ENCODE measurements around the gene CDH23. TPM values are rescaled to one million over a fixed set of nuclear protein-coding genes. Genes with fewer than 3 reads are reported as not detected.

CDH23 gene
- polyA plus RNA-seq, 1 donor from 2014 or later = 6.6 TPM

DNA sequence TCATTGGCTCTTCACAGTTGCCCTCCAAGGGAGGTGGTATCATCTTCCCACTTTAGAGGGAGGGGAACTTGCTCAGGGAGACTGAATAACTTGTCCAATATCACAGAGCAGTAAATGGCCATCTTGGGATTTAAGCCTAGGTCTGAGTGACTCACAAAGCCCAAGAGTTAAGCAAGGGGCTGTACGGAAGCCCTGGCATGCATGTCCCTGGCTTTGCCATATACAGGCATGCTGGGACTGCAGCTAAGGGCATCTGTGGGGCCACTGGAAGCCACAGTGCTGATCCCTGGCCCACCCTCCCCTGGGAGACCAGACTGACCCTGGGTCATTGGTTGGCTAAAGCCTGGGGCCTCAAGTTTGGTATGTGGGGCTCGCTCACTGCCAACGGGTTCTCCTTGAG, 373.5 kb downstream of the CDH23 start:
- Histone ChIP-seq H3K79me2 (replicated peaks; ENCODE audit: insufficient read depth, low read length) (no peaks in the 10 kb centered on the region), H4K20me1 (ENCODE audit: insufficient read depth) (no peaks in the 10 kb centered on the region), H3K9me2 (ENCODE audit: insufficient read depth, low read length) (no peaks in the 10 kb centered on the region), H3F3A (ENCODE audit: insufficient read depth, low read length, poor library complexity, severe bottlenecking) (no peaks in the 10 kb centered on the region), H3K4me2 (ENCODE audit: low read length) (no peak overlapping the region), H3K9ac (ENCODE audit: low read length) (no peak overlapping the region), H3K4me3 (ENCODE audit: low read length) (no peak overlapping the region), H3K9me3 (ENCODE audit: low read length) (no peaks in the 10 kb centered on the region), H3K27me3 (ENCODE audit: insufficient read depth, low read depth, low read length) (peaks cover 24% of the 10 kb centered on the region), H3K36me3 (ENCODE audit: insufficient read depth, low read length) (no peaks in the 10 kb centered on the region), H2AFZ (ENCODE audit: low read depth, low read length) (no peak overlapping the region), H3K27ac (ENCODE audit: low read length) (no peak overlapping the region)
- TF ChIP-seq EZH2 (IDR thresholded peaks at IDR 0.05; ENCODE audit: borderline replicate concordance, insufficient read depth, low read length, poor library complexity, severe bottlenecking) (no peak), RAD21 (conservative IDR thresholded peaks at IDR 0.05) (no peak), MXI1 (conservative IDR thresholded peaks at IDR 0.05; ENCODE audit: poor library complexity, severe bottlenecking) (no peak), TAF1 (IDR thresholded peaks at IDR 0.05; ENCODE audit: low read depth) (no peak), SMC3 (conservative IDR thresholded peaks at IDR 0.05; ENCODE audit: poor library complexity) (no peak), POLR2AphosphoS5 (IDR thresholded peaks at IDR 0.05) (no peak), EP300 (conservative IDR thresholded peaks at IDR 0.05; ENCODE audit: poor library complexity, severe bottlenecking) (no peak), REST (IDR thresholded peaks at IDR 0.05; ENCODE audit: borderline replicate concordance) (no peak)
- TF ChIP-seq, protein P1, sequence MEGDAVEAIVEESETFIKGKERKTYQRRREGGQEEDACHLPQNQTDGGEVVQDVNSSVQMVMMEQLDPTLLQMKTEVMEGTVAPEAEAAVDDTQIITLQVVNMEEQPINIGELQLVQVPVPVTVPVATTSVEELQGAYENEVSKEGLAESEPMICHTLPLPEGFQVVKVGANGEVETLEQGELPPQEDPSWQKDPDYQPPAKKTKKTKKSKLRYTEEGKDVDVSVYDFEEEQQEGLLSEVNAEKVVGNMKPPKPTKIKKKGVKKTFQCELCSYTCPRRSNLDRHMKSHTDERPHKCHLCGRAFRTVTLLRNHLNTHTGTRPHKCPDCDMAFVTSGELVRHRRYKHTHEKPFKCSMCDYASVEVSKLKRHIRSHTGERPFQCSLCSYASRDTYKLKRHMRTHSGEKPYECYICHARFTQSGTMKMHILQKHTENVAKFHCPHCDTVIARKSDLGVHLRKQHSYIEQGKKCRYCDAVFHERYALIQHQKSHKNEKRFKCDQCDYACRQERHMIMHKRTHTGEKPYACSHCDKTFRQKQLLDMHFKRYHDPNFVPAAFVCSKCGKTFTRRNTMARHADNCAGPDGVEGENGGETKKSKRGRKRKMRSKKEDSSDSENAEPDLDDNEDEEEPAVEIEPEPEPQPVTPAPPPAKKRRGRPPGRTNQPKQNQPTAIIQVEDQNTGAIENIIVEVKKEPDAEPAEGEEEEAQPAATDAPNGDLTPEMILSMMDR (IDR thresholded peaks at IDR 0.05; ENCODE audit: poor library complexity, severe bottlenecking) = no peak

GRCh38 chr10:71770789-71771188, 374.1 kb downstream of the CDH23 start:
- Histone ChIP-seq H3K27ac (ENCODE audit: low read length) (no peak overlapping the region), H3K4me2 (ENCODE audit: low read length) (no peak overlapping the region)

More at GRCh38 chr10:71770789-71771188, 374.1 kb downstream of the CDH23 start:
- no peaks in the 10 kb centered on the region for H3K36me3 ChIP-seq (ENCODE audit: insufficient read depth, low read length)
- H3K27me3 ChIP-seq (ENCODE audit: insufficient read depth, low read depth, low read length) = peaks cover 24% of the 10 kb centered on the region
- no peaks in the 10 kb centered on the region for H4K20me1 ChIP-seq (ENCODE audit: insufficient read depth)
- TF ChIP-seq REST (IDR thresholded peaks at IDR 0.05; ENCODE audit: borderline replicate concordance) = no peak
- no peak for TF ChIP-seq MXI1 (conservative IDR thresholded peaks at IDR 0.05; ENCODE audit: poor library complexity, severe bottlenecking)
- no peak for TF ChIP-seq TAF1 (IDR thresholded peaks at IDR 0.05; ENCODE audit: low read depth)
- no peak for TF ChIP-seq EZH2 (IDR thresholded peaks at IDR 0.05; ENCODE audit: borderline replicate concordance, insufficient read depth, low read length, poor library complexity, severe bottlenecking)
- TF ChIP-seq, protein P1 (IDR thresholded peaks at IDR 0.05; ENCODE audit: poor library complexity, severe bottlenecking) = no peak
- TF ChIP-seq RAD21 (conservative IDR thresholded peaks at IDR 0.05) = no peak
- no peaks in the 10 kb centered on the region for H3K9me2 ChIP-seq (ENCODE audit: insufficient read depth, low read length)
- H3F3A ChIP-seq (ENCODE audit: insufficient read depth, low read length, poor library complexity, severe bottlenecking) = no peaks in the 10 kb centered on the region
- no peak overlapping the region for H3K4me3 ChIP-seq (ENCODE audit: low read length)
- H3K9ac ChIP-seq (ENCODE audit: low read length) = no peak overlapping the region
- no peak overlapping the region for H2AFZ ChIP-seq (ENCODE audit: low read depth, low read length)
- no peaks in the 10 kb centered on the region for H3K79me2 ChIP-seq (replicated peaks; ENCODE audit: insufficient read depth, low read length)
- H3K9me3 ChIP-seq (ENCODE audit: low read length) = no peaks in the 10 kb centered on the region

Data from neural cell (in vitro differentiated cells).